NCI-H524 (cell line): Measurements from ENCODE around the gene IFNGR2.
"Not testable (repeated sequence)": the region's sequence is repeated elsewhere in the genome, so short reads cannot be mapped to it uniquely, and the experiment has no call there.

Experiments used
- DNase-seq, 2 experiments: peaks; one replicate each; lab custom pipeline; 2025; lab: John Stamatoyannopoulos, UW

IFNGR2 gene

DNA sequence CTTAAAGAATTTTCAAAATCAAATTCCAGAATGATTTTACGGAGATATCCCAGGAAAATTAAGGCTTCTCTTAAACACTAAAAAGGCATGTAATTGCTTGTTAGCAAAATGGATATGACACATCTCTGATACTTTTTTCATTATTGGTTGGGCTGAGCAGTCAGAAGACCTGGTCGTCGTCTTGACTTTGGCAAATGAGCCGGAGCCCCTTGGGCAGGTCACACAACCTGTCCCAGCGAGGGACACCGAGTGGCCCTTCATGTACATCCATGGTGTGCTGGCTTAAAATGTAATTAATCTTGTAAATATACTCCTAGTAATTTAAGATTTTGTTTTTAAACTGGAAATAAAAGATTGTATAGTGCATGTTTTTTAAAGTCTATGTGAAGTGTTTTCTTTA lies 33.9 kb downstream of the IFNGR2 start:
- DNase-seq, result no peak

DNA sequence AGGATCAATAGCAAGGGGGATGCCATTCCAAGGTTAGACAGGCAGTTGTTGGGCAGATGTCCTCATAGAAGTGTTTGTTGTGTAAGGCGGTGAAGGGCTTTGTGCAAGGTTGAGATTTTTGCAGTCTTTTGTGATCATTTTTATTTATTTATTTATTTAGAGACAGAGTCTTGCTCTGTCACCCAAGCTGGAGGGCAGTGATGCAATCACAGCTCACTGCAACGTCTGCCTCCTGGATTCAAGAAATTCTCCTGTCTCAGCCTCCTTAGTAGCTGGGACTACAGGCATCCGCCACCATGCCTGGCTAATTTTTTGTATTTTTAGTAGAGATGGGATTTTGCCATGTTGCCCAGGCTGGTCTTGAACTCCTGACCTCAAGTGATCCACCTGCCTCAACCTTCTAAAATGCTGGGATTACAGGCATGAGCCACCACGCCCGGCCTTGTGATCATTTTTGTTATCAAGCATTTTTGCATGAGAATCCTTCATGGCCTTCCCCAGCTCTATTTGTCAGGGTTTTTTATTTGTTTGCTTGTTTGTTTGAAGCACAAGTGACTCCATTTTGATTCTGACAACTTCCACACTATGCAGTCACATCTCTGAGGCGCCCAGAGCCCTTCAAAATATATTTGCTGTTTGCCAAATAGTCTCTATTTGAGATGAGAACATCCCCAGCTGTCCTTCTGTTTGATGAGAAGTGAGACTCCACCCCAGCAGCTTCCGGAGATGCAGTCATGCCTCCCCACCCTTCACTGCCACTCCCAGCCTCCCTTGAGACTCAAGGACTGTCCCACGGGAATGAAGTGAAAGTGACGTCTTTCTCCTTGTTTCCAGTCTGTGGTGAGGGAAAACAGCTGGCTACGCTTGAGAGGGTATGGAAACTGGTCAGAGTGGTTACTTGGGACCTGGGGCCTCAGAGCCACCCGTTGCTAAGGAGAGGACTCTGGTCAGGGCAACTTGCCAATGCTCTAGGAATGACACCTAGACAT lies 38.6 kb downstream of the IFNGR2 start:
- peak; percentile 54 to 76 for DNase-seq

DNA sequence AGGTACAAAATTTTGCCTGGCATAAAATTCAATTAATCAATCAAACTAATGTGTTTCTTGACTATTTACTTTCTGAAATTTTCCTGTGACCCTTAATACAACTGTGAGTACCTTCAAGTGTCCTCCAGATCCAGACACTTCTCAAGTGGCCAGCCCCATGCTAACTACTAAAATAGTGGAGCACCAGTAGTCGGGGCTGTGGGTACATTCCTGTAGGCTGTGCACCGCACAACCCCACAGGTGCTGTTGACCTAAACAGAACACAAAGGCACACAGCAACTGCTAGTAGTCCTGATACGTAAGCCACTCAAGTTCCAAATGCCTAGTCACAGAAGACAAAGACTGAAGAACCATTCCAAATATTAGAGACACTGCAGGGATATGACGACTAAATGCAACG lies 40.0 kb downstream of the IFNGR2 start:
- peak in 1 of 2 experiments; percentile 26 for DNase-seq

DNA sequence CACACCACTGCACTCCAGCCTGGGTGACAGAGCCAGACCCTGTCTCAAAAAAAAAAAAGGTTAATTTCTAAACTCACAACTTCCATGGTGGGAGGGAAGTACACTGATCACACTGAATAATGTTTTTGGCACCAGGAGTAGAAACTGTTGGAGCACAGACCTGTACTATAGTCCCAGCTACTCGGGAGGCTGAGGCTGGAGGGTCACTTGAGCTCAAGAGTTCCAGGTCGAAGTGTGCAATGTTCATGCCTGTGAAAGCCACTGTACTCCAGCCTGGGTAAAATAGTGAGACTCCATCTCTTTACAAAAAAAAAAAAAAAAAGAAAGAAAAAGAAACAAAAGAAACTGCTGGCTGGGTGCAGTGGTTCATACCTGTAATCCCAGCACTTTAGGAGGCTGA lies 41.3 kb downstream of the IFNGR2 start:
- no peak for DNase-seq

DNA sequence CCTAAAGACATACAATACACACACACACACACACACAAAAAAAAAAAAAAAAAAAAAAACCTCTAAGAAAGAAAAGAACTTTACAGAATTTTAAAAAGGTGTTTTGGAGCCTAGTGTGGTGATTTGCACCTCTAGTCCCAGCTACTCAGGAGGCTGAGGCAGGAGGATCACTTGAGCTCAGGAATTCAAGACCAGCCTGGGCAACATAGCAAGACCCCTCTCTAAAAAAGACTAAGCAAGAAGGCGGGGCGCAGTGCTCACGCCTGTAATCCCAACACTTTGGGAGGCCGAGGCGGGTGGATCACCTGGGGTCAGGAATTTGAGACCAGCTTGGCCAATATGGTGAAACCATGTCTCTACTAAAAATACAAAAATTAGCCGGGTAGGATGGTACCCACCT lies 43.4 kb downstream of the IFNGR2 start:
- not testable (repeated sequence) for DNase-seq

DNA sequence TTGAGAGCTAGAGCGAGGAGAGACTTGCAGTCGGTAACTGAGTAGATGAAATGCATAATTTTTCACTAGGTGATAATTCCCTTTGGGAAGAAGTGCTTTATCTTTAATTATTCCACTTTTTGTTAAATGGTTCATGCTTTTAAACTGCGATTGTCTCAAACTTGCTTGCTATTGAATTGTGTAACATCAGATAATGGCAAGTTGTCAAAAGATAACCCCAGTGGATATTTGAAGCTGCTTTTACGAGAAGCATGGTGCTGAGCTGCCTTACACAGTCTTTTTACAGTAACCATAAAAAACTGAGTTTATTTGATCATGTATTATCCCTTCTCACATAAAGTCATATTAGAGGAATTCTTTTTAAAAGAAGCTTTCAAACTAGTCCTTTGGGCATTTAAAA lies 46.4 kb downstream of the IFNGR2 start:
- no peak for DNase-seq

DNA sequence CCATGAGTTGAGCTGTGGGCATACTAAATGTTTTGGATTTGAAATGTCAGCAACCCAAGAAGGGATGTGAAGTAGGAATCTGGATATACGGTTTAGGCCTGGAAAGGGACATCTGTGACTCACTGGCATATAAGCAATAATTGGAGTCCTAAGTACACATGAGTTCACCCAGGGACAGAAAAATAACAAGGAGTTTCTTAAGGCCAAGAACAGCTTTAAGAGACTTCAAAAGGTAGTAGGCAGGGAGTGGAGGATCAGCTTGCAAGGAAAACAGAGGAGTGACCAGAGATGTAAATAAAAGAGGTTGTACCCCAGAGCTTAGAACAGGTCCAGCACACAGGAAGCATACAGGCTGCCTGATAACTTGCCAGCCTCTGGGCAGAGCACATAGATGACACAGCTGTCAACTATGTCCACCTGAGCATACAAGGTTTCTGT lies 48.4 kb downstream of the IFNGR2 start:
- no peak for DNase-seq

DNA sequence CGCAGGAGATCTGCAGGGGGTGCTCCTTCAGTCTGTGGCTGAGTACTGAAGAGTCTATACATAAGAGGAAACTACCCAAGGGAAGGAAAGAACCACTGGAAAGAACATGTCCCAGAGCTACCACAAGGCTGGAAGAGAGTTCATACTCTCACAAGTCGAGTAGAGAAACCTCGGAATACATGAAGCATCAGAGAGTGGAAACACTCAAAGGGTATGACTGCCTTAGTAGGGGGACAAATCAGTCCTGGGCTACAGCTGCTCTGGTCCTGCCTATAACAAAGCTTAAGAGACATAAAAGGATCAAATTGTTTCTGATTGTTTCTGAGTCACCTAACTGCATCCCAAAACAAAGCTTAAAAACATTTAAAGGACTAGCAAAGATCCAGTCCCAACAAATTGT lies 49.1 kb downstream of the IFNGR2 start:
- DNase-seq, result no peak

DNA sequence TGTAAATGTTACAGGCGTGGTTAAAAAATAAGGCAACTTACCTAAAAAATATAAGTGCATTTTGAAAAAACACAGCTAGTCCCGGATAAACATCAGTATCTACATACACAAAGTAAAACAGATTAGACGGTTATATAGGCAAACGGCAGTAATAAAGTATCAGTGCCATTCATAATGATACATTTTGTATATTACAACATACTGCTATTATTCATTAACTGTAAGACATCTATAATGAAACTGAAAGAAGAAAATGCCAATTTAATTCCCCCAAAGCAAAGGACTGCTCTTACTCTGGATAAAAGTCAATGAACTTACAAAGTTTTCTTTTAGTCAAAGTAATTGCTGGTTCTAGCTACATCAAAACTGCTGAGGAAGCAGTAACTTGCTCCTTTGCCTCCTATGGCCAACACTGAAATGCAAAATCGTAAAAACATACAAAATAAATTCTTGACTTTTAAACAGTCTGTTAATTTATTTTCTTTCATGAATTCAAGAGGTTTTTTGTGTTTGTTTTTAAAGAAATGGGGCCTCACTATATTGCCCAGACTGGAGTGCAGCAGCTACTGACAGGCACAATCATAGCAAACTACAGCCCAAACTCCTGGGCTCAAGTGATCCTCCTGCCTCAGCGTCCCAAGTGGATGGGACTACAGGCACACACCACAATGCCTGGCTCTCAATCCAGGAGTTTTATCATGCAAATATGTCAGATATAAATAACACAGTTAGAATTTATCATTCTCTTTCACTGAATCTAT lies 52.7 kb downstream of the IFNGR2 start:
- DNase-seq, result no peak

DNA sequence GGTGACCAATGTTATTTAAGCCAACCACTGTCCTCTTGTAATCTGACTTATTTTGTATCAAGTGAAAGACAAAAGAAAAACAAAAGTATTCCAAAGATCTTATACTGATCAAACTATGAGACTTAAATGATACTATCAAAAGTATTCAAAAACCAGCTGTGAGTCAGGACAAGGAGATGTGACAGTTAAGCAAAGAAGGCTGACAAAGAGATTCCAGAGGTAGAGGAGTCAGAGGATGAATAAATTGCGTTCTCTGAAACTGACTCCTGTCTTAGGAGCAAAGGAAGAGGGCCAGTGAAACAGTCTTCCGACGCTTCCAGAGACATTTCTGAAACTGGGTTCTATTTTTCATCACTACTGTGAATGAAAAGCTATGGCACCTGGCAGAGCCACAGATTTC lies 55.6 kb downstream of the IFNGR2 start:
- no peak for DNase-seq

DNA sequence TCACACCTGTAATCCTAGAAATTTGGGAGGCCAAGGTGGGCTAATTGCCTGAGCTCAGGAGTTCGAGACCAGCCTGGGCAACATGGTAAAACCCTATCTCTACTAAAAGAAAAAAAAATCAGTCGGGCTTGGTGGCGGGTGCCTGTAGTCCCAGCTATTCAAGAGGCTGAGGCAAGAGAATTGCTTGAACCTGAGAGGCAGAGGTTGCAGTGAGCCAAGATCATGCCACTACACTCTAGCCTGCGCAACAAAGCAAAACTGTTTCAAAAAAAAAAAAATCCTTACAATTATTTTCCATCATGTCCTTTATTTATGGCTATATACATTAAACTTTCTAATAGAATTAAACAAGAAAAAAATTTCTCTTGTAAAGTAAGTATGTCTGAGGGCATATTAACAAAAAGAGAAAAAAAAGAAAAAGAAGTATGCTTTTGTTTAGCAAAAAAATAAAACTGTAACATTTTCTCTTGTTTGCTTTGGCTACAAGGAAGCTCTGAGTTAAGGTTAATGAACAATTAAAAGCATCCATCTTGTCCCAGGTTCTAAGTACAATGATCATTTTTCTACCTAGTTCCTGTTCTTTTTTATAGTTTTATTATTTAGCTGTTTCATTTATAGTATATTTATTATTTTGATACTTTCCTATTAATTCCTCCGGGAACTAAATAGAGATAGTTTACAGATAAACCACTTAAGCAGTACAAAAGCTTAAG lies 58.5 kb downstream of the IFNGR2 start:
- no peak for DNase-seq

DNA sequence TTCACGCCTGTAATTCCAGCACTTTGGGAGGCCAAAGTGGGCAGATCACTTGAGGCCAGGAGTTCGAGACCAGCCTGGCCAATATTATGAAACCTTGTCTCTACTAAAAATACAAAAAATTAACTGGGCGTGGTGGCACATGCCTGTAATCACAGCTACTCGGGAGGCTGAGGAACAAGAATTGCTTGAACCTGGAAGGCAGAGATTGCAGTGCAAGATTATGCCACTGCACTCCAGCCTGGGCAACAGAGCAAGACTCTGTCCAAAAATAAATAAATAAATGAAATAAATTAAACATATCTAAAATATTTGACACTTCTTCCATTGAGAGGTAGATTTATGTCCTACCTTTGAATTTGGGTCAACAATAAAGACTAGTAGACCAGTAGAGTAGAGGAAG lies 66.0 kb downstream of the IFNGR2 start:
- DNase-seq, result not testable (repeated sequence)

DNA sequence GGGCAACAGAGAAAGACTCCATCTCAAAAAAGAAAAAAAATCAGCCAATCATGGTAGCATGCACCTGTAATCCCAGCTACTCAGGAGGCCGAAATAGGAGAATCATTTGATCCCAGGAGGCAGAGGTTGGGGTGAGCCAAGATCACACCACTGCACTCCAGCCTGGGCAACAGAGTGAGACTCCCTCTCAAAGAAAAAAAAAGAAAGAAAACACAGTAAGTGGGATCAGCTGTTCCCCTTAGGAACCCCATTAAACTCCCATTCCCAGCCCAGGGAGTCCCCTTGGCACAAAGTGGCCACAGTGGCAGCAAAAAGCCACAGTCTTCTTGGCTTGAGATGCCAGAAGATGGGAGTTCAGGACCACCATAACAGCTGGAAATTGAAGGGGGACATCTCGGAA lies 67.5 kb downstream of the IFNGR2 start:
- DNase-seq, result no peak

DNA sequence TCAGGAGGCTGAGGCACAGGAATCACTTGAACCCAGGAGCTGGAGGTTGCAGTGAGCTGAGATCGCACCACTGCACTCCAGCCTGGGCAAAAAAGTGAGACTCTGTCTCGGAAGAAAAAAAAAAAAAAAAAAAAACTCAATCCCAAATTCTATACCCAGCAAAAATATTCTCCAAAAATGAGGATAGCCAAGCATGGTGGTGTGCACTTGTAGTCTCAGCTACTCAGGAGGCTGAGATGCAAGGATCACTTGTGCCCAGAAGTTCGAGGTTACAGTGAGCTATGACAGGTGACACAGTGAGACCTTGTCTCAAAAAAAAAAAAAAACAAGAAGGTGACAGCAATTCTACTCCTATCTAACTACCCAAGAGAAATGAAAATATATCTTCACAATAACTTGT lies 70.1 kb downstream of the IFNGR2 start:
- DNase-seq, result no peak

DNA sequence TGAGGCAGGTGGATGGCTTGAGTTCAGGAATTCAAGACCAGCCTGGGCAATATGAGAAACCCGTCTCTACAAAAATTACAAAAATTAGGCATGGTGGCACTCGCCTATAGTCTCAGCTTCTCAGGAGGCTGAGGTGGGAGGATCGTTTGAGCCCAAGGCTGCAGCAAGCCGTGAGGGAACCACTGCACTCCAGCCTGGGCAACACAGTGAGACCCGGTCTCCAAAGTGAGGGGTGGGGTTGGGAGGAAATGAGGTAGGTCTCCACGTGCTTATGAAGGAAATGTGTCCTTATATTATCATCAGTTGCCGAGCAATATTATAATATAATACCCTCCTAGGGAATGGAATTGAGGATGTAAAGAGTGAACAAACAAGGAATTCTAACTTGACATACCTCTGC lies 73.9 kb downstream of the IFNGR2 start:
- no peak for DNase-seq

DNA sequence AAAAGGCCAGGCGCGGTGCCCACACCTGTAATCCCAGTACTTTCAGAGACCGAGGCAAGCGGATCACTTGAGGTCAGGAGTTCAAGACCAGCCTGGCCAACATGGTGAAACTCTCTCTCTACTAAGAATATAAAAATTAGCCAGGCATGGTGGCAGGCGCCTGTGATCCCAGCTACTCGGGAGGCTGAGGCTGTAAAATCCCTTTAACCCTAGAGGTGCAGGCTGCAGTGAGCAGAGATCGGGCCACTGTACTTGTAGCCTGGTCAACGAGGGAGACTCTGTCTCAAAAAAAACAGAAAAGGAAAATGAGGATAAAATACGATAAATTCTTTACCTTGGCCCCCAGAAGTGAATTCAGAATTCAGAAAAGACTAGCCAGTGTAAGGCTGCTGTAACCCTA lies 75.0 kb downstream of the IFNGR2 start:
- DNase-seq, result no peak

DNA sequence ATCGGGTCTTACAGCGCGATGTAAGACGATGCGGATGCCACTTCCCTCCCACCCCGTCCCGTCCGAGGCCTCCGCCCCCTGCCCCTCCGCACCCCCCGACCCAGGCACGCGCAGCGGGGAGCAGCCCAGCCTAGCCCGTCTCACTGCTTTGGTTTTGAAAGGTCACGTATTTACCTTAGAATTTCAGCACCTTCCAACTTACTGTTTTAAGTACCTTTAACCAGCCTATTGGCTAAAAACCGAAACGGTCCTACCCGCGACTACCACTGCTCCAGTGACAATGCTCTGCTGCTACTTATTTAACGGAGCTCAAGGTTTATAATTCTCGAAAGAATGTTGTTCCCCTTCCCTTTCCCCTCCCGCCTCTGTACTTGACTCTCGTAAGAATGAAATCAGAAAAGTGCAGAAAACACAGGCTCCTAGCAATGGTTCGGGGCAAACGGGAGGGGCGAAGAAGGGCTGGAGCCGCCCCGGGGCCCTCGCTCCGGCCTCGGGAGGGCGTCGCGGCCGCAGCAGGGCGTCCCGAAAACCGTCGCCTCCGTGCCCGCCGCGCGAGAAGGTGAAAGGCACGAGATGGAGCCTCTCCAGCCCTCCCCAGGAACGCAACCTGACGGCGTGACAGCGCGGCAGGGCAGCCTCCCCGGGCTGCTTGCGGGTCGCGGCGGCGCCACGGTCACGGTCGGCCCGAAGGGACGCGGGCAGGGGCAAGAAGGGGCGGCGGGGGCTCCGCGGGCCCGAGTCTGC lies 75.9 kb downstream of the IFNGR2 start:
- peak in 1 of 2 experiments; percentile 42 for DNase-seq

DNA sequence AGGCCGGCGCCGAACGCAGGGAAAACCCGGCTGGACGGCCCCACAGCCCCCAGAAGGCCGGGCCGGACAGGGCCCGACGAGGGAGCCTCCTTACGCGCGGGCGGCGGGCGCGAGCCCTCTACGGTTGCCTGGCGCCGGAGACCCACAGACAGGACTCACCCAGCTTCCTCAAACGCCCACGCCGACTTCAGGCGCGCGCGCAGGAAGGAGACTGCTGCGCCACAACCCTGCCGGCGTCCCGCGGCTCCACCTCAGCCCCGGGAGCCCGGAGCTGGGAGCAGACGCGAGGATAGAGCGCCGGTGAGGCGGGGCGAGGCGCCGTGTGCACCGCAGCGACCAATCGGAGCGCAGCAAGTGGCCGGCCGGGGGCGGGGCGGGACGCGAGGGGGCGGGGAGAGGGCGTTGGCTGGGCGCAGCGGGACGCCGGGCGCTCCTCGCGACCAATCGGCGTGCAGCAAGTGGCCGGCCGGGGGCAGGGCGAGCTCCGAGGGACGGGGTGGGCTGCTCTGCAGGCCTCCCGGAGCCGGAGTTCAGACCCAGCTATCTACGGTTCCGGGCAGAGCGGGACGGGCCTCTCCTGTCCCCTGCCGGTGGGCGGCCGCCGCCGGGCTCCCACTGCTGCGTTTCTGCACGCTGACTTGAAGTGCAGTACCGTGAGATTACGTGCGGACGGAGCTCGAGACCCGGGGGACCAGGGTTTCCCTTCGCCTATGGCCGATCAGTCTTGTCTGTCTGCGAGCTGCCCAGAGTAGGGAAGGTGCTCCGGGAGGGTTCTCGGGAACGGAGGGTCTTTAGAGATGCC lies 76.7 kb downstream of the IFNGR2 start, which contains the start of gene TMEM50B:
Gene TMEM50B (minus strand): TSS at position 296 of the 802 bp plus-strand sequence. CDS start 11,089 bp downstream, outside the sequence.
- peak; percentile 94 to 98 for DNase-seq

DNA sequence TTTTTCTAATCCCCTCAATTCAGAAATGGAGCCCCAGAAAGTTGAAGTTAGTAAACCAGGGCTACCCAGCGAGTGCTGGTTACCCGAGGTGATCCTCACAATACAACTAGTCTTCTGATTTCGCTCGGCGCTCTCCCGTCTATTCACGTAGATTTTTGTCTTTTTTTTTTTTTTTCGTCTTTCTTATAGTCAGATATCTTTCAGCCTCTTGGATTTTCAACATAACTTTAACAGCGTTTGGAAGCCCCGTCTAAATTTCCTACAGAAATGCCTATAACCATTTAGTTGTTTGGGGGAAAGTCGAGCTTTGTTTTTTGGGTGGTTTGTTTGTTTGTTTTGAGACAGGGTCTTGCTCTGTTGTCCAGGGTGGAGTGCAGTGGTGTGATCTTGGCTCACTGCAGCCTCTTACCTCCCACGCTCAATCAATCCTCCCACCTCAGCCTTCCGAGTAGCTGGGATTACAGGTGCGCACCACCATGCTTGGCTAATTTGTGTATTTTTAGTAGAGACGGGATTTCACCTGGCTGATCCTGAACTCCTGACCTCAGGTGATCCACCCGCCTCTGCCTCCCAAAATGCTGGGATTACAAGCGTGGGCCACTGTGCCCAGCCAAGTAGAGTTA lies 77.4 kb downstream of the IFNGR2 start:
- DNase-seq, result no peak

DNA sequence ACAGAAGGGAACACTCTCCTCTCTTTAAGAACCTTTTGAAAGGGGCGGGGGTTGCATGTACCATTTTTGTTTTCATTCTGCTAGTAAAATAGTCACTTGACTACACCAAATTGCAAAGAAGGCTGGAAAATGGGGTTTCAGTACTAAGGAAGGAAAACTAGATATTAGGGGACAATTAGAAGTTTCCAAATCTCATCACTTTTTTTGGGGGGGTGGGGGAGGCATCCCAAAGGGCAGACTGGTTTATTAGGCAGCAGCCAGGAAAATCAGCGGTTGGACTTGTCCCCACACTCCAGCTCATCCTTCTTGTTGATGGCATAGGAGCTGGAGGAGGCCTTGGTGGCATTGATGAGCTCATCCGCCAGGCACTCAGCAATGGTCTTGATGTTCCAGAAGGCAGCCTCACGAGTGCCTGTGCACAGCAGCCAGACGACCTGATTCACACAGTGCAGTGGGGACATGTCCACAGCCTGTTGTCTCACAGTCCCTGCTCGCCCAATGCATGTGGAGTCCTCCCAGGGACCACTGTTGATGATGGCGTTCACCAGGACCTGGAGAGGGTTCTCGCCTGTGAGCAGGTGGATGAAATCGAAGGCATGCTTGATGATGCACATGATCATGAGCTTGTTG lies 78.2 kb downstream of the IFNGR2 start:
- no peak for DNase-seq
